Measurements from ENCODE around the gene RPS21. TPM values are rescaled to one million over a fixed set of nuclear protein-coding genes. Genes with fewer than 3 reads are reported as not detected.
A peak's percentile ranks its signal among the peaks of the same experiment; 100 is the strongest.

The RPS21 gene
- total and polyA plus RNA-seq, 9 of the 15 experiments (the other 6 are each of a cell fraction or from before 2014, with no cell fraction given) = 1,380 to 5,647 (median 3,091) TPM

DNA sequence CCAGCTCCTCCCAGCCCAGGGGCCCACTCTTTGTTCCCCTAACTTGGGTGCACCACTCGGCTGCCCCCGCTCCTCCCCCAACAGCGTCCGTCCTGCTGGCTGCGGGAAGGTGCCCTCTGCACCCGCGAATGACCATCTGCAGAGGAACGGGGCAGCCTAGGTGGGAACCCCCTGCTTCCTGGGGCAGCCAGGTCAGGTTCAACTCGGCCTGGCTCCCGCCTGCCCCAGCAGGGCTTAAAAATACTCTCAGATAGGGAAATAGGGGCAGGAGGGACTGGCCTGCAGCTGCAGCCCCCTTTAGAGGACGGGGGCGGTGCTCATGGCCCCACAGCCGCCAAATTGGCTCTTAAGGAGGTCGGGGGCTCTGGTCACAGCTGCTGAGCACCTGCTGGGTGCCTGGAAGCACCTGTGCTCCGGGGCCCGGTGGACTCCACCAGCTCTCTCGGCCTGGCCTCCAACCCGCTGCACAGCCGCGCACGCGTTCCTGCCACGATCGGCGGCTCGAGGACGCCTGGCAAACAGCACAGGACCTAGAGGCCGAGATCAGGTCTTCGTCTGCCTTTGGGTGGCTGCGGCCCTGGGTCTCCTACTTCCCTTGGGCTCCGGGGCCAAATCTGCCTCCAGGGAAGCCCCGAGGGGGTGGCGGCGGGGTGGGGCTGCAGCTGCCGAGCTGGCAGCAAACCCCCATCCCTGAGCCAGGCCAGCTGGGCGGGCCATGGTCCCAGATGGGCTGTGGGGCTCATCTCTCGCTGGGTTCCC, 19.1 kb upstream of the RPS21 start (continued):
- TF ChIP-seq, protein P1, sequence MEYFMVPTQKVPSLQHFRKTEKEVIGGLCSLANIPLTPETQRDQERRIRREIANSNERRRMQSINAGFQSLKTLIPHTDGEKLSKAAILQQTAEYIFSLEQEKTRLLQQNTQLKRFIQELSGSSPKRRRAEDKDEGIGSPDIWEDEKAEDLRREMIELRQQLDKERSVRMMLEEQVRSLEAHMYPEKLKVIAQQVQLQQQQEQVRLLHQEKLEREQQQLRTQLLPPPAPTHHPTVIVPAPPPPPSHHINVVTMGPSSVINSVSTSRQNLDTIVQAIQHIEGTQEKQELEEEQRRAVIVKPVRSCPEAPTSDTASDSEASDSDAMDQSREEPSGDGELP (CRISPR knock-in tag; IDR thresholded peaks at IDR 0.05; ENCODE audit: borderline replicate concordance) = peak; percentile 55; the same call in 1 of the 2 replicates
- TF ChIP-seq NRF1 (conservative IDR thresholded peaks at IDR 0.05 in 1 of 2, IDR thresholded peaks at IDR 0.05 in 1 of 2) = peak; percentile 49 to 62
- TF ChIP-seq ZNF717 (CRISPR knock-in tag; IDR thresholded peaks at IDR 0.05) = no peak
- TF ChIP-seq ZKSCAN3 (CRISPR knock-in tag; IDR thresholded peaks at IDR 0.05) = no peak
- no peak for TF ChIP-seq HNRNPK (IDR thresholded peaks at IDR 0.05; ENCODE audit: low read depth, low read length, poor library complexity, severe bottlenecking)
- TF ChIP-seq NCOA1 (IDR thresholded peaks at IDR 0.05; ENCODE audit: low read depth) = no peak
- TF ChIP-seq, protein P2, sequence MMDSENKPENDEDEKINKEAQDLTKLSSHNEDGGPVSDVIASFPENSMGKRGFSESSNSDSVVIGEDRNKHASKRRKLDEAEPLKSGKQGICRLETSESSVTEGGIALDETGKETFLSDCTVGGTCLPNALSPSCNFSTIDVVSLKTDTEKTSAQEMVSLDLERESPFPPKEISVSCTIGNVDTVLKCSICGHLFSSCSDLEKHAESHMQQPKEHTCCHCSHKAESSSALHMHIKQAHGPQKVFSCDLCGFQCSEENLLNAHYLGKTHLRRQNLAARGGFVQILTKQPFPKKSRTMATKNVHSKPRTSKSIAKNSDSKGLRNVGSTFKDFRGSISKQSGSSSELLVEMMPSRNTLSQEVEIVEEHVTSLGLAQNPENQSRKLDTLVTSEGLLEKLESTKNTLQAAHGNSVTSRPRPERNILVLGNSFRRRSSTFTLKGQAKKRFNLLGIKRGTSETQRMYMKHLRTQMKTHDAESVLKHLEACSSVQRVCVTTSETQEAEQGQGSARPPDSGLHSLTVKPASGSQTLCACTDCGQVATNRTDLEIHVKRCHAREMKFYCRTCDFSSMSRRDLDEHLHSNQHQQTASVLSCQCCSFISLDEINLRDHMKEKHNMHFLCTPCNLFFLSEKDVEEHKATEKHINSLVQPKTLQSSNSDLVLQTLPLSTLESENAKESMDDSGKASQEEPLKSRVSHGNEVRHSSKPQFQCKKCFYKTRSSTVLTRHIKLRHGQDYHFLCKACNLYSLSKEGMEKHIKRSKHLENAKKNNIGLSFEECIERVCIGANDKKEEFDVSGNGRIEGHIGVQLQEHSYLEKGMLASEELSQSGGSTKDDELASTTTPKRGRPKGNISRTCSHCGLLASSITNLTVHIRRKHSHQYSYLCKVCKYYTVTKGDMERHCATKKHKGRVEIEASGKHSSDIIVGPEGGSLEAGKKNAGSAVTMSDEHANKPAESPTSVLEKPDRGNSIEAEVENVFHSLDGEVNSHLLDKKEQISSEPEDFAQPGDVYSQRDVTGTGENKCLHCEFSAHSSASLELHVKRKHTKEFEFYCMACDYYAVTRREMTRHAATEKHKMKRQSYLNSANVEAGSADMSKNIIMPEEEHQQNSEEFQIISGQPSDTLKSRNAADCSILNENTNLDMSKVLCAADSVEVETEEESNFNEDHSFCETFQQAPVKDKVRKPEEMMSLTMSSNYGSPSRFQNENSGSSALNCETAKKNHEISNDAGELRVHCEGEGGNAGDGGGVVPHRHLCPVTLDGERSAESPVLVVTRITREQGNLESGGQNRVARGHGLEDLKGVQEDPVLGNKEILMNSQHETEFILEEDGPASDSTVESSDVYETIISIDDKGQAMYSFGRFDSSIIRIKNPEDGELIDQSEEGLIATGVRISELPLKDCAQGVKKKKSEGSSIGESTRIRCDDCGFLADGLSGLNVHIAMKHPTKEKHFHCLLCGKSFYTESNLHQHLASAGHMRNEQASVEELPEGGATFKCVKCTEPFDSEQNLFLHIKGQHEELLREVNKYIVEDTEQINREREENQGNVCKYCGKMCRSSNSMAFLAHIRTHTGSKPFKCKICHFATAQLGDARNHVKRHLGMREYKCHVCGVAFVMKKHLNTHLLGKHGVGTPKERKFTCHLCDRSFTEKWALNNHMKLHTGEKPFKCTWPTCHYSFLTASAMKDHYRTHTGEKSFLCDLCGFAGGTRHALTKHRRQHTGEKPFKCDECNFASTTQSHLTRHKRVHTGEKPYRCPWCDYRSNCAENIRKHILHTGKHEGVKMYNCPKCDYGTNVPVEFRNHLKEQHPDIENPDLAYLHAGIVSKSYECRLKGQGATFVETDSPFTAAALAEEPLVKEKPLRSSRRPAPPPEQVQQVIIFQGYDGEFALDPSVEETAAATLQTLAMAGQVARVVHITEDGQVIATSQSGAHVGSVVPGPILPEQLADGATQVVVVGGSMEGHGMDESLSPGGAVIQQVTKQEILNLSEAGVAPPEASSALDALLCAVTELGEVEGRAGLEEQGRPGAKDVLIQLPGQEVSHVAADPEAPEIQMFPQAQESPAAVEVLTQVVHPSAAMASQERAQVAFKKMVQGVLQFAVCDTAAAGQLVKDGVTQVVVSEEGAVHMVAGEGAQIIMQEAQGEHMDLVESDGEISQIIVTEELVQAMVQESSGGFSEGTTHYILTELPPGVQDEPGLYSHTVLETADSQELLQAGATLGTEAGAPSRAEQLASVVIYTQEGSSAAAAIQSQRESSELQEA (IDR thresholded peaks at IDR 0.05; ENCODE audit: low read depth) = no peak
- TF ChIP-seq ZNF445 (CRISPR knock-in tag; IDR thresholded peaks at IDR 0.05; ENCODE audit: low read depth) = no peak
- peak; percentile 43; the same call in 1 of the 2 replicates for TF ChIP-seq HNRNPL (IDR thresholded peaks at IDR 0.05; ENCODE audit: low read depth, low read length)
- TF ChIP-seq, protein P3, sequence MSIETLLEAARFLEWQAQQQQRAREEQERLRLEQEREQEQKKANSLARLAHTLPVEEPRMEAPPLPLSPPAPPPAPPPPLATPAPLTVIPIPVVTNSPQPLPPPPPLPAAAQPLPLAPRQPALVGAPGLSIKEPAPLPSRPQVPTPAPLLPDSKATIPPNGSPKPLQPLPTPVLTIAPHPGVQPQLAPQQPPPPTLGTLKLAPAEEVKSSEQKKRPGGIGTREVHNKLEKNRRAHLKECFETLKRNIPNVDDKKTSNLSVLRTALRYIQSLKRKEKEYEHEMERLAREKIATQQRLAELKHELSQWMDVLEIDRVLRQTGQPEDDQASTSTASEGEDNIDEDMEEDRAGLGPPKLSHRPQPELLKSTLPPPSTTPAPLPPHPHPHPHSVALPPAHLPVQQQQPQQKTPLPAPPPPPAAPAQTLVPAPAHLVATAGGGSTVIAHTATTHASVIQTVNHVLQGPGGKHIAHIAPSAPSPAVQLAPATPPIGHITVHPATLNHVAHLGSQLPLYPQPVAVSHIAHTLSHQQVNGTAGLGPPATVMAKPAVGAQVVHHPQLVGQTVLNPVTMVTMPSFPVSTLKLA (conservative IDR thresholded peaks at IDR 0.05) = no peak
- TF ChIP-seq, protein P4, sequence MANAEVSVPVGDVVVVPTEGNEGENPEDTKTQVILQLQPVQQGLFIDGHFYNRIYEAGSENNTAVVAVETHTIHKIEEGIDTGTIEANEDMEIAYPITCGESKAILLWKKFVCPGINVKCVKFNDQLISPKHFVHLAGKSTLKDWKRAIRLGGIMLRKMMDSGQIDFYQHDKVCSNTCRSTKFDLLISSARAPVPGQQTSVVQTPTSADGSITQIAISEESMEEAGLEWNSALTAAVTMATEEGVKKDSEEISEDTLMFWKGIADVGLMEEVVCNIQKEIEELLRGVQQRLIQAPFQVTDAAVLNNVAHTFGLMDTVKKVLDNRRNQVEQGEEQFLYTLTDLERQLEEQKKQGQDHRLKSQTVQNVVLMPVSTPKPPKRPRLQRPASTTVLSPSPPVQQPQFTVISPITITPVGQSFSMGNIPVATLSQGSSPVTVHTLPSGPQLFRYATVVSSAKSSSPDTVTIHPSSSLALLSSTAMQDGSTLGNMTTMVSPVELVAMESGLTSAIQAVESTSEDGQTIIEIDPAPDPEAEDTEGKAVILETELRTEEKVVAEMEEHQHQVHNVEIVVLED (CRISPR knock-in tag; IDR thresholded peaks at IDR 0.05) = no peak
- TF ChIP-seq ZNF324 (CRISPR knock-in tag; IDR thresholded peaks at IDR 0.05) = no peak
- no peak for TF ChIP-seq CEBPG (CRISPR knock-in tag; IDR thresholded peaks at IDR 0.05)
- TF ChIP-seq CEBPG (tag; conservative IDR thresholded peaks at IDR 0.05 in 1 of 2, IDR thresholded peaks at IDR 0.05 in 1 of 2) = no peak
